ENCODE results near the gene PLCB1.
"Not testable (repeated sequence)": the region's sequence is repeated elsewhere in the genome, so short reads cannot be mapped to it uniquely, and the experiment has no call there.

Gene PLCB1

GRCh38 chr20:8443464-8444072 is 311.5 kb downstream of the PLCB1 start:
- no peak for DNase-seq (ENCODE audit: low read depth in 2 of 2)

GRCh38 chr20:8447262-8448120 is 315.4 kb downstream of the PLCB1 start:
- DNase-seq (ENCODE audit: low read depth in 2 of 2), result no peak

GRCh38 chr20:8449123-8449522 is 317.1 kb downstream of the PLCB1 start:
- DNase-seq (ENCODE audit: low read depth in 2 of 2), result no peak

- DNase-seq (ENCODE audit: low read depth in 2 of 2), result no peak
Measured at GRCh38 chr20:8454137-8454712, 322.2 kb downstream of the PLCB1 start.

- DNase-seq (ENCODE audit: low read depth in 2 of 2), result no peak
Measured at GRCh38 chr20:8456765-8457164, 324.7 kb downstream of the PLCB1 start.

- no peak for DNase-seq (ENCODE audit: low read depth in 2 of 2)
Measured at GRCh38 chr20:8457978-8458377, 325.9 kb downstream of the PLCB1 start.

- no peak for DNase-seq (ENCODE audit: low read depth in 2 of 2)
Measured at GRCh38 chr20:8461186-8461585, 329.1 kb downstream of the PLCB1 start.

- DNase-seq (ENCODE audit: low read depth in 2 of 2), result no peak
Measured at GRCh38 chr20:8464368-8464767, 332.3 kb downstream of the PLCB1 start.

GRCh38 chr20:8466781-8467180 is 334.7 kb downstream of the PLCB1 start:
- not testable (repeated sequence) for DNase-seq (ENCODE audit: low read depth in 2 of 2)

- DNase-seq (ENCODE audit: low read depth in 2 of 2), result no peak
Measured at GRCh38 chr20:8470156-8470555, 338.1 kb downstream of the PLCB1 start.

- DNase-seq (ENCODE audit: low read depth in 2 of 2), result no peak
Measured at GRCh38 chr20:8471465-8471864, 339.4 kb downstream of the PLCB1 start.

GRCh38 chr20:8473459-8473858 is 341.4 kb downstream of the PLCB1 start:
- DNase-seq (ENCODE audit: low read depth in 2 of 2), result no peak

- DNase-seq (ENCODE audit: low read depth in 2 of 2), result no peak
Measured at GRCh38 chr20:8474027-8474668, 342.1 kb downstream of the PLCB1 start.

- no peak for DNase-seq (ENCODE audit: low read depth in 2 of 2)
Measured at GRCh38 chr20:8476021-8476420, 344.0 kb downstream of the PLCB1 start.

- DNase-seq (ENCODE audit: low read depth in 2 of 2), result no peak
Measured at GRCh38 chr20:8480597-8480996, 348.5 kb downstream of the PLCB1 start.

- no peak for DNase-seq (ENCODE audit: low read depth in 2 of 2)
Measured at GRCh38 chr20:8487696-8488095, 355.6 kb downstream of the PLCB1 start.

GRCh38 chr20:8489094-8489883 is 357.2 kb downstream of the PLCB1 start:
- DNase-seq (ENCODE audit: low read depth in 2 of 2), result no peak

GRCh38 chr20:8490076-8490830 is 358.2 kb downstream of the PLCB1 start:
- no peak for DNase-seq (ENCODE audit: low read depth in 2 of 2)

- DNase-seq (ENCODE audit: low read depth in 2 of 2), result no peak
Measured at GRCh38 chr20:8492173-8492572, 360.1 kb downstream of the PLCB1 start.

- DNase-seq (ENCODE audit: low read depth in 2 of 2), result no peak
Measured at GRCh38 chr20:8498571-8498970, 366.5 kb downstream of the PLCB1 start.

GRCh38 chr20:8504030-8504429 is 372.0 kb downstream of the PLCB1 start:
- DNase-seq (ENCODE audit: low read depth in 2 of 2), result no peak
